GM12878 (cell line): ENCODE results near the gene SH3BP1. TPM values are rescaled to one million over a fixed set of nuclear protein-coding genes. Genes with fewer than 3 reads are reported as not detected.
A peak's percentile ranks its signal among the peaks of the same experiment; 100 is the strongest.

Experiments
- ATAC-seq: fragments of 200-7000 bp; cut with Tn5 transposase; 3 replicates; pipeline ENCODE4 v1.9.1; 2020; ENCODE audit warnings: mild to moderate bottlenecking, moderate library complexity
- BruUV-seq: library from RNA; stranded (reverse); fragments of 400-500 nt; replicated peaks from 2 replicates; lab custom pipeline; 2021; lab: Mats Ljungman, UMichigan
- CTCF ChIA-PET: fragments of 300-600 bp; sonication (Branson Sonifier 250); formaldehyde crosslinking; extraction: SDS; loops from one replicate; lab custom pipeline; 2021; ENCODE audit warnings: inconsistent platforms; lab: Yijun Ruan, JAX
- POLR2A ChIA-PET: fragments of 350-600 bp; formaldehyde crosslinking; extraction: SDS; loops from one replicate; lab custom pipeline; 2021; ENCODE audit warnings: inconsistent platforms; lab: Charles Lee
- RAD21 ChIA-PET: fragments of 300-600 bp; sonication (Branson Sonifier 250); formaldehyde crosslinking; loops from one replicate; lab custom pipeline; 2023; ENCODE audit warnings: antibody characterized with exemption; ENCODE audit not compliant: unreplicated experiment; lab: Charles Lee
- SMC1A ChIA-PET: fragments of 300-600 bp; sonication (Branson Sonifier 250); formaldehyde crosslinking; loops from one replicate; lab custom pipeline; 2023; ENCODE audit not compliant: unreplicated experiment, uncharacterized antibody; lab: Charles Lee
- DNase-seq: peaks from one replicate; pipeline ENCODE4 v3.0.0-alpha.2; 2011; ENCODE audit warnings: low read depth, low spot score
- FAIRE-seq: peaks from 3 replicates; lab custom pipeline; 2011; peaks lifted over from hg19 to GRCh38; lab: Jason Lieb, UNC
- H2AFZ ChIP-seq: 2 replicates; pipeline ENCODE4 v1.6.0; 2011; ENCODE audit warnings: low read depth, low read length, control low read depth; ENCODE audit not compliant: control insufficient read depth
- H3K27ac ChIP-seq: 2 replicates; pipeline ENCODE4 v1.5.1; 2011; ENCODE audit warnings: control low read depth; ENCODE audit not compliant: control insufficient read depth, insufficient read depth
- H3K27me3 ChIP-seq, 2 experiments: replicated peaks in 1 of 2; 2 replicates each; pipeline versions ENCODE4 v1.6.0 to v1.6.1; 2011; ENCODE audit warnings: low read length in 1 of 2; ENCODE audit not compliant: control insufficient read depth in 2 of 2, insufficient read depth in 2 of 2
- H3K36me3 ChIP-seq, 2 experiments: 2 replicates each; pipeline ENCODE4 v1.5.1; 2011; ENCODE audit warnings: low read length in 1 of 2; ENCODE audit not compliant: control insufficient read depth in 2 of 2, insufficient read depth in 2 of 2
- H3K4me1 ChIP-seq: 2 replicates; pipeline ENCODE4 v1.6.1; 2011; ENCODE audit warnings: mild to moderate bottlenecking, low read length, moderate library complexity, mixed read lengths; ENCODE audit not compliant: control insufficient read depth, insufficient read depth
- H3K4me2 ChIP-seq: 2 replicates; pipeline ENCODE4 v1.6.0; 2011; ENCODE audit warnings: control low read depth; ENCODE audit not compliant: control insufficient read depth, insufficient read depth
- H3K4me3 ChIP-seq: fragments of 200-600 bp; sonication (generic); 2 replicates; pipeline ENCODE4 v1.5.1; 2016
- H3K79me2 ChIP-seq: 2 replicates; pipeline ENCODE4 v1.6.0; 2011; ENCODE audit warnings: low read length; ENCODE audit not compliant: control insufficient read depth, insufficient read depth
- H3K9ac ChIP-seq: 2 replicates; pipeline ENCODE4 v1.8.0; 2011; ENCODE audit warnings: low read length, control low read depth, mixed read lengths; ENCODE audit not compliant: control insufficient read depth, insufficient read depth
- H3K9me3 ChIP-seq: replicated peaks from 3 replicates; pipeline ENCODE4 v1.5.1; 2011; ENCODE audit warnings: mild to moderate bottlenecking, low read length; ENCODE audit not compliant: control insufficient read depth, insufficient read depth
- H4K20me1 ChIP-seq: 2 replicates; pipeline ENCODE4 v1.6.0; 2011; ENCODE audit not compliant: control insufficient read depth, insufficient read depth
- DPF2 ChIP-seq: fragments of 450-650 bp; IDR thresholded peaks from 2 replicates; pipeline ENCODE4 v1.6.1; 2017; ENCODE audit warnings: mild to moderate bottlenecking
- EED ChIP-seq: sonication (generic); IDR thresholded peaks from 2 replicates; pipeline ENCODE4 v1.6.1; 2016; ENCODE audit warnings: antibody characterized with exemption, low read depth
- GATAD2B ChIP-seq: fragments of 450-650 bp; conservative IDR thresholded peaks from 2 replicates; pipeline ENCODE4 v1.6.1; 2017; ENCODE audit warnings: low read depth, mild to moderate bottlenecking, moderate library complexity
- JUND ChIP-seq: IDR thresholded peaks from 2 replicates; pipeline ENCODE4 v1.6.1; 2012; ENCODE audit warnings: low read depth, mild to moderate bottlenecking, low read length, improper control_type of control experiment, moderate library complexity
- MXI1 ChIP-seq: fragments of 150-350 bp; IDR thresholded peaks from 2 replicates; pipeline ENCODE4 v1.6.1; 2011; ENCODE audit warnings: low read depth, mild to moderate bottlenecking, inconsistent platforms, low read length, improper control_type of control experiment
- NBN ChIP-seq: fragments of 450-650 bp; IDR thresholded peaks from 2 replicates; pipeline ENCODE4 v1.6.1; 2016
- NR2C1 ChIP-seq: fragments of 450-650 bp; IDR thresholded peaks from 2 replicates; pipeline ENCODE4 v1.6.1; 2017; ENCODE audit warnings: antibody characterized with exemption, mild to moderate bottlenecking, moderate library complexity
- PAX5 ChIP-seq: IDR thresholded peaks from 2 replicates; pipeline ENCODE4 v1.6.1; 2011; ENCODE audit warnings: low read depth, low read length, borderline replicate concordance
- PML ChIP-seq: IDR thresholded peaks from 2 replicates; pipeline ENCODE4 v1.6.1; 2012; ENCODE audit warnings: low read length, inconsistent platforms
- POLR2A ChIP-seq: IDR thresholded peaks from 2 replicates; pipeline ENCODE4 v1.6.1; 2011; ENCODE audit warnings: low read depth, mild to moderate bottlenecking, low read length
- RB1 ChIP-seq: fragments of 450-650 bp; formaldehyde crosslinking; IDR thresholded peaks from 2 replicates; pipeline ENCODE4 v1.6.1; 2017; ENCODE audit warnings: mild to moderate bottlenecking, borderline replicate concordance
- SMAD5 ChIP-seq: IDR thresholded peaks from 2 replicates; pipeline ENCODE4 v1.6.1; 2016; ENCODE audit warnings: antibody characterized with exemption, low read depth
- STAT1 ChIP-seq: fragments of 450-650 bp; conservative IDR thresholded peaks from 2 replicates; pipeline ENCODE4 v1.6.1; 2014; ENCODE audit warnings: antibody characterized with exemption, mild to moderate bottlenecking
- TCF7 ChIP-seq: IDR thresholded peaks from 2 replicates; pipeline ENCODE4 v1.6.1; 2014; ENCODE audit warnings: antibody characterized with exemption, borderline replicate concordance
- ZNF207 ChIP-seq: fragments of 450-650 bp; IDR thresholded peaks from 2 replicates; pipeline ENCODE4 v1.6.1; 2014; ENCODE audit warnings: antibody characterized with exemption, mild to moderate bottlenecking, borderline replicate concordance
- whole genome bisulfite sequencing: methylation state at CpG from one replicate; pipeline ENCODE4 v1.1.6; 2016; ENCODE audit warnings: low lambda C conversion rate; ENCODE audit not compliant: insufficient replicate concordance, insufficient coverage; ENCODE audit errors: missing lambda C conversion rate; 5-methylcytosine and 5-hydroxymethylcytosine counted together
- in situ Hi-C: fragments of 300-500 bp; cut with MboI; formaldehyde crosslinking; loops from 9 replicates; pipeline ENCODE4 v1.14.3; 2018; ENCODE audit warnings: mixed read lengths
- intact Hi-C: fragments of 100-400 bp; cut with micrococcal nuclease; formaldehyde crosslinking; loops from one replicate; pipeline ENCODE4 v1.14.2; 2022; ENCODE audit not compliant: unreplicated experiment
- polyA plus RNA-seq, 11 experiments: library from polyadenylated mRNA; depleted of rRNA in 4 of 11; unstranded in 6 of 11; stranded (reverse) in 5 of 11; fragments of >200 nt; fragmentation: Nextera tagmentation in 4 of 11; fragmentation: Illumina TruSeq in 1 of 11; extraction: Ambion mirVana in 4 of 11; extraction: Trizol in 1 of 11; gene quantifications; 1 replicate in 1 of 11; 2 replicates in 10 of 11; pipeline versions ENCODE4 v1.2.1 to v1.2.3, GENCODE V29; 2011 to 2016; ENCODE audit warnings: inconsistent platforms in 2 of 11, missing spikeins in 2 of 11, low read depth in 1 of 11
- total RNA-seq, 4 experiments: library from RNA; depleted of rRNA in 3 of 4; stranded (reverse); fragments of >200 nt in 3 of 4; fragmentation: Illumina TruSeq in 1 of 4; extraction: Trizol in 1 of 4; gene quantifications; 2 replicates each; pipeline versions ENCODE4 v1.2.1 to v1.2.3, GENCODE V29; 2013 to 2021
- TF ChIP-seq, protein P1 (sequence below): fragments of 450-650 bp; formaldehyde crosslinking; IDR thresholded peaks from 2 replicates; pipeline ENCODE4 v1.4.0; 2022; ENCODE audit warnings: mild to moderate bottlenecking, moderate library complexity
- TF ChIP-seq, protein P2 (sequence below): IDR thresholded peaks from 2 replicates; pipeline ENCODE4 v1.6.1; 2011; ENCODE audit warnings: mild to moderate bottlenecking, low read depth, low read length, moderate library complexity; ENCODE audit not compliant: insufficient replicate concordance
- TF ChIP-seq, protein P3 (sequence below): IDR thresholded peaks from 2 replicates; pipeline ENCODE4 v1.6.1; 2011; ENCODE audit warnings: borderline replicate concordance, low read depth, mild to moderate bottlenecking, moderate library complexity, low read length; ENCODE audit not compliant: insufficient read depth, poor library complexity, severe bottlenecking

SH3BP1 gene
- total and polyA plus RNA-seq, 10 of the 15 experiments (the other 5 are each of a cell fraction or from before 2014, with no cell fraction given) = 0.29 to 70.5 (median 22.5) TPM

DNA sequence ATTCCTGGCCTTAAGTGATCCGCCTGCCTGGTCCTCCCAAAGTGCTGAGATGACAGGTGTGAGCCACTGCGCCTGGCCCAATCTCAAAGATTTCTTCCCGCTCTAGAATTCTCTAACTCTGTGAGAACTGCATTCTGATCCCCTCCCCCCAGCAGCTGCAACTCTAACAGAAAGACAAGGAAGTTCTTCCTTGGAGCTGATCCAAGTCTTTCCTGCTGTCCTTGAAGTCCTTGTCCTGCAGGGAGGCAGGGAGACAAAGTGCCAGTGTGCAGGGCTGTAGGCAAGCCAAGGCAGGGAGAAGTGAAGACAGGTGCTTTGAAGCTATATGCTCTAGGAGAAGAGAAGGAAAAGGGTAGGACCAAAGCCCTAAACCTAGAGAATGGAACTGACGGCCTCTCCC lies 40.3 kb upstream of the SH3BP1 start (continued):
- TF ChIP-seq SMAD5 = no peak
- TF ChIP-seq, protein P1, sequence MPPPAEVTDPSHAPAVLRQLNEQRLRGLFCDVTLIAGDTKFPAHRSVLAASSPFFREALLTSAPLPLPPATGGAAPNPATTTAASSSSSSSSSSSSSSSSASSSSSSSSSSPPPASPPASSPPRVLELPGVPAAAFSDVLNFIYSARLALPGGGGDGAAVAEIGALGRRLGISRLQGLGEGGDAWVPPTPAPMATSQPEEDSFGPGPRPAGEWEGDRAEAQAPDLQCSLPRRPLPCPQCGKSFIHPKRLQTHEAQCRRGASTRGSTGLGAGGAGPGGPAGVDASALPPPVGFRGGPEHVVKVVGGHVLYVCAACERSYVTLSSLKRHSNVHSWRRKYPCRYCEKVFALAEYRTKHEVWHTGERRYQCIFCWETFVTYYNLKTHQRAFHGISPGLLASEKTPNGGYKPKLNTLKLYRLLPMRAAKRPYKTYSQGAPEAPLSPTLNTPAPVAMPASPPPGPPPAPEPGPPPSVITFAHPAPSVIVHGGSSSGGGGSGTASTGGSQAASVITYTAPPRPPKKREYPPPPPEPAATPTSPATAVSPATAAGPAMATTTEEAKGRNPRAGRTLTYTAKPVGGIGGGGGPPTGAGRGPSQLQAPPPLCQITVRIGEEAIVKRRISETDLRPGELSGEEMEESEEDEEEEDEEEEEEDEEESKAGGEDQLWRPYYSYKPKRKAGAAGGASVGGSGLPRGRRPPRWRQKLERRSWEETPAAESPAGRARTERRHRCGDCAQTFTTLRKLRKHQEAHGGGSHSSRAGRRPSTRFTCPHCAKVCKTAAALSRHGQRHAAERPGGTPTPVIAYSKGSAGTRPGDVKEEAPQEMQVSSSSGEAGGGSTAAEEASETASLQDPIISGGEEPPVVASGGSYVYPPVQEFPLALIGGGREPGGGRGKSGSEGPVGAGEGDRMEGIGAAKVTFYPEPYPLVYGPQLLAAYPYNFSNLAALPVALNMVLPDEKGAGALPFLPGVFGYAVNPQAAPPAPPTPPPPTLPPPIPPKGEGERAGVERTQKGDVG (CRISPR knock-in tag) = no peak

DNA sequence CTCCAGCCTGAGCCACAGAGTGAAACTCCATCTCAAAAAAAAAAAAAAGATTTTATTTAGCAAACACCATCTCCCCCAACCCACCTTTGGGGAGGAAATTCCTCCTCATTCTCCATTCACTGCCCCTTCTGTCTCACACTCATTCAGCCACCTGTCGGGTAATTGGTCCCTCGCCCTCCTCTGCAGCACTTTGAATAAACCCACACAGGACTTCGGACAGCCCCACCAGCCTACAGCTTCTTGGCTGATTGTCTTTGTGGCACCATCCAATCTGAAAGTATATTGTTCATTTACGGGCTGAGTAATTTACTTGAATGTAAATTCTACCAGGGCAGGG lies 38.3 kb upstream of the SH3BP1 start:
- ChIA-PET RAD21 (interaction anchor here (1.2 kb wide), 1 partner anchor 10 kb away, joined by 4 read pairs; no protein-coding TSS in a partner anchor), SMC1A (interaction anchor here (0.8 to 1.8 kb wide), 2 partner anchors 9 kb away, joined by 4 to 6 read pairs; no protein-coding TSS in a partner anchor), POLR2A (interaction anchor here (0.5 to 1.0 kb wide), 3 partner anchors 9 to 306 kb away, joined by 3 to 4 read pairs (median 4); partner anchors contain the start of gene LGALS2), CTCF (interaction anchor here (0.9 to 11.4 kb wide), 2 partner anchors 10 to 43 kb away, joined by 4 to 140 read pairs; no protein-coding TSS in a partner anchor)
- no peaks in the 10 kb centered on the region for H3K79me2 ChIP-seq
- H3K9ac ChIP-seq = no peak overlapping the region
- no peak overlapping the region for H3K4me3 ChIP-seq
- H3K4me1 ChIP-seq = peaks cover 2% of the 10 kb centered on the region; the same call in 1 of the 2 replicates
- no peaks in the 10 kb centered on the region for H3K27me3 ChIP-seq
- DNase-seq (no peak), ATAC-seq (peak; percentile 41), FAIRE-seq (no peak)
- intact Hi-C loops (no loop called here), in situ Hi-C loops (no loop called here)
- H4K20me1 ChIP-seq = no peaks in the 10 kb centered on the region
- no TSS peak for BruUV-seq
- no peak overlapping the region for H3K27ac ChIP-seq
- no peaks in the 10 kb centered on the region for H3K9me3 ChIP-seq
- H3K36me3 ChIP-seq = no peaks in the 10 kb centered on the region
- WGBS = 0% methylated on average over 4 of the region's 4 CpGs
- no peak overlapping the region; the same call in 1 of the 2 replicates for H2AFZ ChIP-seq
- H3K4me2 ChIP-seq = peak overlapping the region; percentile 28
- TF ChIP-seq PAX5 (no peak), GATAD2B (no peak), TCF7 (no peak), RB1 (no peak), ZNF207 (no peak), STAT1 (no peak), MXI1 (no peak), POLR2A (no peak), PML (no peak), EED (no peak), NBN (no peak), JUND (no peak), DPF2 (no peak), NR2C1 (no peak)
- TF ChIP-seq, protein P2, sequence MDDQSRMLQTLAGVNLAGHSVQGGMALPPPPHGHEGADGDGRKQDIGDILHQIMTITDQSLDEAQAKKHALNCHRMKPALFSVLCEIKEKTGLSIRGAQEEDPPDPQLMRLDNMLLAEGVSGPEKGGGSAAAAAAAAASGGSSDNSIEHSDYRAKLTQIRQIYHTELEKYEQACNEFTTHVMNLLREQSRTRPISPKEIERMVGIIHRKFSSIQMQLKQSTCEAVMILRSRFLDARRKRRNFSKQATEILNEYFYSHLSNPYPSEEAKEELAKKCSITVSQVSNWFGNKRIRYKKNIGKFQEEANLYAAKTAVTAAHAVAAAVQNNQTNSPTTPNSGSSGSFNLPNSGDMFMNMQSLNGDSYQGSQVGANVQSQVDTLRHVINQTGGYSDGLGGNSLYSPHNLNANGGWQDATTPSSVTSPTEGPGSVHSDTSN = no peak
- TF ChIP-seq, protein P3, sequence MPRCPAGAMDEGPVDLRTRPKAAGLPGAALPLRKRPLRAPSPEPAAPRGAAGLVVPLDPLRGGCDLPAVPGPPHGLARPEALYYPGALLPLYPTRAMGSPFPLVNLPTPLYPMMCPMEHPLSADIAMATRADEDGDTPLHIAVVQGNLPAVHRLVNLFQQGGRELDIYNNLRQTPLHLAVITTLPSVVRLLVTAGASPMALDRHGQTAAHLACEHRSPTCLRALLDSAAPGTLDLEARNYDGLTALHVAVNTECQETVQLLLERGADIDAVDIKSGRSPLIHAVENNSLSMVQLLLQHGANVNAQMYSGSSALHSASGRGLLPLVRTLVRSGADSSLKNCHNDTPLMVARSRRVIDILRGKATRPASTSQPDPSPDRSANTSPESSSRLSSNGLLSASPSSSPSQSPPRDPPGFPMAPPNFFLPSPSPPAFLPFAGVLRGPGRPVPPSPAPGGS = no peak
